ENCODE measurements around the gene KANTR. TPM values are rescaled to one million over a fixed set of nuclear protein-coding genes. Genes with fewer than 3 reads are reported as not detected.

The KANTR gene
- total RNA-seq, 2 experiments from 2014 or later: 6.2 to 6.8 TPM

GRCh38 chrX:53156207-53156596 lies 62.3 kb downstream of the KANTR start:
- ATAC-seq (ENCODE audit: poor library complexity) (no peak), DNase-seq (no peak)
- H3K4me1 Mint-ChIP-seq (ENCODE audit: low read depth): no peaks in the 10 kb centered on the region
- no peak for TF ChIP-seq CTCF (IDR thresholded peaks at IDR 0.05)
- H3K9me3 Mint-ChIP-seq: no peaks in the 10 kb centered on the region
- Histone ChIP-seq H3K27ac (ENCODE audit: low read depth in 1 of 2, low read length in 2 of 2) (no peak overlapping the region), H3K4me3 (ENCODE audit: low read length) (no peak overlapping the region), H3K27me3 (ENCODE audit: control insufficient read depth in 1 of 2, insufficient read depth in 2 of 2, low read length in 2 of 2) (no peaks in the 10 kb centered on the region), H3K4me1 (ENCODE audit: insufficient read depth, low read length) (no peaks in the 10 kb centered on the region), H3K36me3 (ENCODE audit: insufficient read depth, low read length) (no peaks in the 10 kb centered on the region), H3K9me3 (ENCODE audit: control insufficient read depth in 1 of 2, insufficient read depth in 1 of 2, low read length in 2 of 2) (no peaks in the 10 kb centered on the region)
- POLR2A ChIA-PET: no interaction called here
- no peak overlapping the region for H3K27ac Mint-ChIP-seq
- H3K36me3 Mint-ChIP-seq (ENCODE audit: low read depth): peaks cover 6% of the 10 kb centered on the region
- intact Hi-C loops (cut with DNase I, micrococcal nuclease): no loop called here
- no peak overlapping the region for H3K4me3 Mint-ChIP-seq
- CTCF ChIA-PET: no interaction called here
- H3K27me3 Mint-ChIP-seq: no peaks in the 10 kb centered on the region

DNA sequence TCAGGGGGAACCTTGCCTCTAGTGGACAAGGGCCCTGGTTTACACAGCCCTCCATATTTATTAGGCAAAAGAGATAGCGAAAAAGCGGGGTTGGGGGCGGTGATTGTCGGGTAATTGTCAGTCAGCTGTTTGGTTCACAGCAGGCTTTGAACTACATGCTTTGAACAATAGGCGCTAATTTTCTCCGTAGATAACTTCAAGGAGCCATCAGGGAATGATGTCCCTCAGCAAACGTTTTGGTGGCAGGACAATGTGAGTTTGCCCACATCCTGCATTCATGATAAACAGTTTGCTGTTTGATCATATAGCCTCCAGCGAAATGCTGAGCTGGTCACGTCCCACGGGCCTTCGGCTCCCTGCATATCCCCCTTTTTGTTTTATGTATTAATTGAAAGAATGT lies 65.2 kb downstream of the KANTR start:
- Histone ChIP-seq H3K27me3 (ENCODE audit: control insufficient read depth in 1 of 2, insufficient read depth in 2 of 2, low read length in 2 of 2) (no peaks in the 10 kb centered on the region), H3K4me3 (ENCODE audit: low read length) (no peak overlapping the region), H3K9me3 (ENCODE audit: control insufficient read depth in 1 of 2, insufficient read depth in 1 of 2, low read length in 2 of 2) (no peaks in the 10 kb centered on the region), H3K27ac (ENCODE audit: low read depth in 1 of 2, low read length in 2 of 2) (no peak overlapping the region), H3K36me3 (ENCODE audit: insufficient read depth, low read length) (no peaks in the 10 kb centered on the region), H3K4me1 (ENCODE audit: insufficient read depth, low read length) (no peaks in the 10 kb centered on the region)
- Mint-ChIP-seq H3K4me3 (no peak overlapping the region), H3K27ac (no peak overlapping the region), H3K9me3 (no peaks in the 10 kb centered on the region), H3K27me3 (no peaks in the 10 kb centered on the region), H3K4me1 (ENCODE audit: low read depth) (no peaks in the 10 kb centered on the region), H3K36me3 (ENCODE audit: low read depth) (no peaks in the 10 kb centered on the region)
- DNase-seq: no peak
- intact Hi-C loops (cut with DNase I, micrococcal nuclease): no loop called here
- ChIA-PET POLR2A (no interaction called here), CTCF (no interaction called here)
- no peak for TF ChIP-seq CTCF (IDR thresholded peaks at IDR 0.05)
- ATAC-seq (ENCODE audit: poor library complexity): no peak

- intact Hi-C loops (cut with DNase I, micrococcal nuclease): no loop called here
- H3K36me3 Mint-ChIP-seq (ENCODE audit: low read depth): no peaks in the 10 kb centered on the region
- ChIA-PET CTCF (no interaction called here), POLR2A (no interaction called here)
- no peaks in the 10 kb centered on the region for H3K4me1 ChIP-seq (ENCODE audit: insufficient read depth, low read length)
- H3K27me3 Mint-ChIP-seq: no peaks in the 10 kb centered on the region
- no peak for DNase-seq
- no peak for TF ChIP-seq CTCF (IDR thresholded peaks at IDR 0.05)
- no peak overlapping the region for H3K27ac Mint-ChIP-seq
- no peak overlapping the region for H3K4me3 Mint-ChIP-seq
- no peak for ATAC-seq (ENCODE audit: poor library complexity)
- no peak overlapping the region for H3K4me3 ChIP-seq (ENCODE audit: low read length)
- H3K27ac ChIP-seq (ENCODE audit: low read depth in 1 of 2, low read length in 2 of 2): no peak overlapping the region
- no peaks in the 10 kb centered on the region for H3K9me3 Mint-ChIP-seq
- H3K9me3 ChIP-seq (ENCODE audit: control insufficient read depth in 1 of 2, insufficient read depth in 1 of 2, low read length in 2 of 2): no peaks in the 10 kb centered on the region
- no peaks in the 10 kb centered on the region for H3K4me1 Mint-ChIP-seq (ENCODE audit: low read depth)
- H3K36me3 ChIP-seq (ENCODE audit: insufficient read depth, low read length): no peaks in the 10 kb centered on the region
- H3K27me3 ChIP-seq (ENCODE audit: control insufficient read depth in 1 of 2, insufficient read depth in 2 of 2, low read length in 2 of 2): no peaks in the 10 kb centered on the region
Observed at GRCh38 chrX:53160297-53160983, 66.5 kb downstream of the KANTR start.
